Pancreas (tissue), 10 donors: ENCODE data around the gene TSC22D3. TPM values are rescaled to one million over a fixed set of nuclear protein-coding genes. Genes with fewer than 3 reads are reported as not detected.

Source experiments
- ATAC-seq, 4 donors: fragments of 200-7000 bp; cut with Tn5 transposase; one replicate each; pipeline versions ENCODE4 v1.8.0 to v1.9.1; 2020; ENCODE audit warnings: mild to moderate bottlenecking in 4 of 4, moderate library complexity in 4 of 4
- DNase-seq, 6 donors: peaks; one replicate each; pipeline ENCODE4 v3.0.0-alpha.2; 2020
- FAIRE-seq: peaks from 2 replicates; lab custom pipeline; 2012; peaks lifted over from hg19 to GRCh38; lab: Jason Lieb, UNC
- H3K27ac ChIP-seq, 4 donors: fragments of 200-600 bp; sonication (generic); 1 replicate in 3 of 4; 2 replicates in 1 of 4; pipeline versions ENCODE4 v1.5.0 to v1.8.0; 2020
- H3K27me3 ChIP-seq, 4 donors: fragments of 200-600 bp; one replicate each; pipeline ENCODE4 v1.8.0; 2021
- H3K36me3 ChIP-seq, 3 donors: fragments of 200-600 bp; sonication (generic) in 1 of 3; one replicate each; pipeline versions ENCODE4 v1.5.0 to v1.8.0; 2020 to 2021
- H3K4me1 ChIP-seq, 3 donors: fragments of 200-600 bp; one replicate each; pipeline ENCODE4 v1.8.0; 2021
- H3K4me3 ChIP-seq, 4 donors: fragments of 200-600 bp; sonication (generic) in 2 of 4; one replicate each; pipeline versions ENCODE4 v1.5.0 to v1.8.0; 2020 to 2021
- H3K9me3 ChIP-seq, 4 donors: fragments of 200-600 bp; one replicate each; pipeline ENCODE4 v1.8.0; 2021
- CTCF ChIP-seq, 4 donors: fragments of 200-600 bp; sonication (generic) in 3 of 4; IDR thresholded peaks; one replicate each; pipeline versions ENCODE4 v1.5.0 to v1.8.0; 2021; ENCODE audit warnings: antibody characterized with exemption in 4 of 4
- WGBS, 2 donors: extraction: QIAGEN DNeasy Blood & Tissue Kit; methylation state at CpG; one replicate each; pipeline ENCODE4 v1.1.7; 2013; 5-methylcytosine and 5-hydroxymethylcytosine counted together
- intact Hi-C, 3 donors: fragments of 100-400 bp; cut with DNase I; formaldehyde crosslinking; loops; one replicate each; pipeline versions ENCODE4 v1.11.1 to v1.14.2; 2022
- polyA plus RNA-seq, 2 donors: library from polyadenylated mRNA; stranded (reverse); fragments of 200-250 nt; gene quantifications; one replicate each; pipeline ENCODE4 v1.2.3, GENCODE V29; 2013
- total RNA-seq, 6 donors: library from RNA; stranded (reverse); fragmentation: NEBNext Ultra II Directional in 4 of 6; extraction: Animal tissue kit (Norgen Biotek cat#: 25700) in 4 of 6; gene quantifications; one replicate each; pipeline versions ENCODE4 v1.2.1 to v1.2.4, GENCODE V29; 2021 to 2023
- donor health status: healthy with polysubstance abuse.
- donor health status: DM: no; HTN: no; CAD: no; lungs with moderate emphysema.
- donor health status: DM: no; HTN: no; CAD: no.
- donor health status: control.
- donor health status: control.
- donor health status: Bipolar disorder and iron deficiency.
- donor health status: DM: yes; HTN: yes; CAD: no.
- donor health status: DM: no; HTN: no; CAD: no.
- donor health status: DM: no; HTN: no; CAD: no.
- donor health status: DM: yes; HTN: yes; CAD: no.

TSC22D3 gene
- total and polyA plus RNA-seq, 8 donors, result 12.8 to 86.6 (median 47.3) TPM

DNA sequence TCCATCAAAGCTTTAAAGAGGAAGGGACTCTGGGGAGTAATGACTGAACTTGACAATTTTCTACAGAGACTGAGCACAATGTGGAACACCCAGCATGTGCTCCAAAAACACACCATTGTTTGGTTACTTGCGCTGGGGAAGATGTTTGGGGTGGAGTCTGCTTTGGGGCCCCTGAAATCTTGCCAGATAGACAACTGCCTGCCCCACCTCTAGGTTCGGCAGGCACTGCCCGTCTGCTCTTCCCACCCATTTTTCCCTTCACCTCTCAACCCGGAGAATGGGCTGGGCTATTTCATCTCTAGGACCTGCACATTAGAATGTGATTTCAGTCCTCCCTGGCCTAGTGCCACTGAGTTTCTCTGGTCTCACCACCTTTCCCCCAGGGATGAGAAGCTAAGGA lies 41.9 kb downstream of the TSC22D3 start:
- FAIRE-seq, result no peak
- intact Hi-C loops, result no loop called here
- WGBS, 2 donors, result 75 to 80% methylated on average over 4 of the region's 4 CpGs

DNA sequence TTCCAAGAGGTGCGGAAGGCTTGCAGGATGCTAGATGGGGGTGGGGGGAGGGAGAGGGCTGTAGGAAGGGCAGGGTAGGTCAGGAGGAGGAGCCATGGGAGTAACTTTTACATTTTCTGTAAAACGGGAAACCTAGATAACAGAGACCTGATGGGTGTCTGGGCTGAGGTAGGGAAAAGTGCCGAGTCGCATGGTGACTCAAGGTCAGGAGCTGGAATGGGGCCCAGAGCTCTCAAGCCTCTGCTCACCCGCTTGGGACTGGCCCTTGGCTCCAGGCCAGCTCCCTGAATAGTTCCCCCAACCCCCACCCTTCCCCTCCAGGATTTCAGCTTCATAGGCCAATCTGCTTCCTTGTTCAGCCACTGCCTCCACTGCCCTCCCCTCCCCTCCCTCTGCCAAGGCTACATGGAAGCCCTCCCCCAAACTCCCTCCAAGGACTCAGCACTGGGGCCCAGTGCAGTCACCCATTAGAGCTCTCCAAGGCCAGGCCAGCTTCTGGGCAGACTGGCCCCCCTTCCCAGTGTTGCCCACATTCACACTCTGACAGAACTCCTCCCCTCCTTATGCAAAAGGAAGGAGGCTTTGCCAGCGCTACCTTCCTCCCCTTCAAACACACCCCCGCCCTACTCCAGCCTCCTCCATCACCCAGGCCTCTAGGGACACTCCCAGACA lies 43.6 kb downstream of the TSC22D3 start:
- no peak for TF ChIP-seq CTCF (IDR thresholded peaks at IDR 0.05)
- H3K27me3 ChIP-seq, result peaks cover 0 to 4% (median 0%) of the 10 kb centered on the region in 4 donors
- 7 to 17% methylated on average over 7 of the region's 7 CpGs for WGBS, 2 donors
- no peak overlapping the region for H3K4me3 ChIP-seq
- ATAC-seq (peak; percentile 84 to 91 (median 88)), FAIRE-seq (no peak), DNase-seq (peak; percentile 85 to 94 (median 93))
- H3K4me1 ChIP-seq, result peaks cover 16 to 38% (median 17%) of the 10 kb centered on the region in 3 donors
- H3K9me3 ChIP-seq, result no peaks in the 10 kb centered on the region
- H3K27ac ChIP-seq, result peak overlapping the region in 3 of 4 donors; percentile 16 to 77 (median 53)
- H3K36me3 ChIP-seq, result no peaks in the 10 kb centered on the region
- intact Hi-C loops, result no loop called here

More for the DNA sequence above, 41.9 kb downstream of the TSC22D3 start:
- Histone ChIP-seq H3K4me3 (no peak overlapping the region), H3K36me3 (no peaks in the 10 kb centered on the region), H3K9me3 (no peaks in the 10 kb centered on the region), H3K4me1 (peaks cover 11 to 34% (median 12%) of the 10 kb centered on the region in 3 donors), H3K27ac (no peak overlapping the region), H3K27me3 (no peaks in the 10 kb centered on the region)
- ATAC-seq, result no peak
- DNase-seq, result no peak
- no peak for TF ChIP-seq CTCF (IDR thresholded peaks at IDR 0.05)

- no peak for FAIRE-seq
- ATAC-seq, result peak; percentile 27 to 46 (median 43)
- Histone ChIP-seq H3K9me3 (no peaks in the 10 kb centered on the region), H3K27ac (peak overlapping the region in 3 of 4 donors; percentile 16 to 77 (median 53)), H3K36me3 (no peaks in the 10 kb centered on the region), H3K27me3 (peaks cover 0 to 4% (median 0%) of the 10 kb centered on the region in 4 donors), H3K4me3 (no peak overlapping the region), H3K4me1 (peaks cover 20 to 40% (median 25%) of the 10 kb centered on the region in 3 donors)
- DNase-seq, result peak in 1 of 6 donors; percentile 38
- no peak for TF ChIP-seq CTCF (IDR thresholded peaks at IDR 0.05)
- 21 to 42% methylated on average over 9 of the region's 9 CpGs for WGBS, 2 donors
- intact Hi-C loops, result no loop called here
Measured at GRCh38 chrX:107730991-107731766, 44.4 kb downstream of the TSC22D3 start.

- no peak for TF ChIP-seq CTCF (IDR thresholded peaks at IDR 0.05)
- FAIRE-seq (no peak), ATAC-seq (no peak), DNase-seq (no peak)
- H3K36me3 ChIP-seq, result no peaks in the 10 kb centered on the region
- H3K27me3 ChIP-seq, result peaks cover 0 to 4% (median 0%) of the 10 kb centered on the region in 4 donors
- intact Hi-C loops, result no loop called here
- no peak overlapping the region for H3K4me3 ChIP-seq
- H3K4me1 ChIP-seq, result peaks cover 24 to 43% (median 32%) of the 10 kb centered on the region in 3 donors
- peak overlapping the region in 2 of 4 donors; percentile 53 to 77 for H3K27ac ChIP-seq
- WGBS, 2 donors, result 29 to 43% methylated on average over 1 of the region's 1 CpG
- H3K9me3 ChIP-seq, result no peaks in the 10 kb centered on the region
Measured at GRCh38 chrX:107730298-107730655, 45.3 kb downstream of the TSC22D3 start.
